ENCODE data around the gene AP3D1. TPM values are rescaled to one million over a fixed set of nuclear protein-coding genes. Genes with fewer than 3 reads are reported as not detected.

The AP3D1 gene
- total RNA-seq, 1 donor from 2014 or later = 69.6 TPM

DNA sequence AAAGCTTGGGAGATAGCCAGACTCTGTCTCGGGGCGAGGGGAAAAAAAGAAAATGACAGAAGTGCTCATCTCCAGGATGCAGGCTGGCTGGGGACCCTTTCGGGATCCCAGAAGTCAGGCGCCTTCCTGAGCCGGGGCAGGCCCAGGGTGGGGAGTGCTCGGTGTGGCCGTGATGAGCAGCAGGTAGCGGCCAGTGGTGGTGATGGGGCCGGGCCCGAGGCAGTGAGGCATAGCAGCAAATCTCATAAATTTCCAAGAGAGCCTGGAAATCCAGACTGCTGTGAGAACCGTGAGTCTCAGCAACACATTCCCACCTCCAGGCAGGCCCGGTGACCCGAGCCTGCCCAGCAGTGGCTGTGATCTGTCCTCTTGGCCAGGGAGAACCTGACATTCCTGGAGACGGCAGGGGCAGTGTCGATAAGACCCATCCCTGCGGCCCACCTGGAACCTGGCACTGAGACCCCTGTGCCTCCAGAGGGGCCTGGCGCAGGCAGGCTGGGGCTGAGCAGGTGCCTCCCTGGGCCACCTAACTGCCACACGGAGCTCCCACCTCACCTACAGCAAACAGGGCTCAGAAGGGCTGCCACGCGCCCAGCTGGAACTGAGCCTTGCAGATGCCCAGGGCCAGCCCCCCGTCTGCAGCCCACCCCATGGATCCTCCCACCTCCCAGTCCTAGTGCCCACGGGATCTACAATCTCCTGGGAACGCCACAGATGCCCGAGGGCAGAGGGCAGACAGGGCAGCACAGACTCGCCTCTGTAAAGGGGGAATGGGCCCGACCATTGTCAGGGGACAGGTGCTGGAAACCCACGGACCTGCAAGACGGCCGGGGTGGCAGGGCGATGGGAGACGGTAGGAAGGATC is 31.2 kb downstream of the AP3D1 start:
- ATAC-seq (ENCODE audit: poor library complexity) = no peak
- no peak for DNase-seq
- intact Hi-C loops (cut with DNase I) = no loop called here

DNA sequence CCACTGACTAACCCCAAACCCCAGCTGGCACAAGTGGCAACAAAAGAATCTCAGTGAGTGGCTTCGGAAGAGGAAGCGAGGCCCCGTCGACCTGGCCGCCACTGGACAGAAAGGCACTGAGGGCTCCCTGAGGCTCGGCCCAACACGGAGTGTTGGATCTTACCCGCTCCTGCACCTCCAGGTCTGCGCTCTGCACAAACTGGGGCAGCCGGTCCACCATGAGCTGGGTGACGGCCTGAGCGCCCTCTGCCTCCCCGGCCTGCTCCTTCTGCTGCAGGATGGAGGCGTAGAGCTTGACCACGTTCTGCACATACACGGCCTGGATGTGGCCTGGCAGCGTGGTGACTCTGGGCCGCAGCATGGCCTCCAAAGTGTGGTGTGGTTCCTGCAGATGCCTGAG is 32.9 kb downstream of the AP3D1 start:
- no peak for DNase-seq
- intact Hi-C loops (cut with DNase I) = no loop called here
- ATAC-seq (ENCODE audit: poor library complexity) = no peak

DNA sequence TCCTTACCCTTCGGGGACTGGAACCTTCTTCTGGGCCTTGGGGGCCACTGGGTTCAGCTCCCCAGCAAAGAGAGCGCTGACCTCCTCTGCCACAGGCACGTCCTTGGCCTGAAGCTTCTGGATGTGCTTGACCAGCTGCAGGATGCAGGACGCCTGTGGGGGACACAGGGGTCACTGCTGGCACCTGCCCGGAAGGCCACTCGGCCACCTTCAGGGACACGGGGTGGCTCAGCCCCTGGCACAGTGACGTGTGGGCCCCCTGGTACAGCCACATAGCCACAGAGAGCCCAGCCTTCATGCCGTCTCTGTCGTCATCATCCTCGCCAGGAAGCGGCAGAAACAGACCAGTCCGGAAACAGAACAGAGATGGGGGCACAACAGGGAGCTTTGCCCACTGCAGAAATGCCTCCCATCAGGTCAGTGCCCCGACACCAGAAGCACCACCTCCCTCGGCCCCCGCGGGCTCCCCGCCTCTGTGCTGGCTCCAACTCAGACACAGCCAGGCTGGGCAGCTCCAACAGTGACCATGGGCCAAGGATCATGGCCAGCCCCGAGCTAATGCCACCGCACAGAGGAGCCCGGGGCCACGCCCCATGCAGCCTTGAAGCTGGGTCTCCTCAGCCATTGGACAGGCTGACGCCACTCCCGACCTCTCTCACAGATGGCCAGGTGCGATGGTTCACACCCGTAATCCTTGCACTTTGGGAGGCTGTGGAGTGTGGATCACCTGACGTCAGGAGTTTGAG is 34.0 kb downstream of the AP3D1 start:
- no peak for DNase-seq
- intact Hi-C loops (cut with DNase I) = no loop called here
- ATAC-seq (ENCODE audit: poor library complexity) = no peak

DNA sequence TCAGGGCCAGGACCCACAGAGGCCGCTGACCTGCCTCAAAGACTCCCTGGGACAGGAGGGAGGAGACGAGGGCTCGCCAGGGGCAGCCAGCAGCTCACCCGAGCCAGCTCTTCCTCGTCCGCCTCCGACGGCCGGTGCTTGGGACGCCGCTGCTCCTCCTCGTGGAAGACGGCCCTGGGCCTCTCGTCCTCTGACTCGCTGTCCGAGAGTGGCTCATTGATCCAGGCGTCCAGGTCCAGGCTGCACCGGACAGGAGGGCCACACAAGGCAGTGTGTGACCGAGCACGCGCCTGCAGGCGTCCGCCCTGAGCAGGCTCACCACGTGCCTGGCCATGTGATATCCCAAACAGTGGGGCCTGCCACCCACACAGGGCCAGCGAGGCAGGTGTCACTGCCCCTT is 34.9 kb downstream of the AP3D1 start:
- DNase-seq = no peak
- intact Hi-C loops (cut with DNase I) = no loop called here
- no peak for ATAC-seq (ENCODE audit: poor library complexity)

DNA sequence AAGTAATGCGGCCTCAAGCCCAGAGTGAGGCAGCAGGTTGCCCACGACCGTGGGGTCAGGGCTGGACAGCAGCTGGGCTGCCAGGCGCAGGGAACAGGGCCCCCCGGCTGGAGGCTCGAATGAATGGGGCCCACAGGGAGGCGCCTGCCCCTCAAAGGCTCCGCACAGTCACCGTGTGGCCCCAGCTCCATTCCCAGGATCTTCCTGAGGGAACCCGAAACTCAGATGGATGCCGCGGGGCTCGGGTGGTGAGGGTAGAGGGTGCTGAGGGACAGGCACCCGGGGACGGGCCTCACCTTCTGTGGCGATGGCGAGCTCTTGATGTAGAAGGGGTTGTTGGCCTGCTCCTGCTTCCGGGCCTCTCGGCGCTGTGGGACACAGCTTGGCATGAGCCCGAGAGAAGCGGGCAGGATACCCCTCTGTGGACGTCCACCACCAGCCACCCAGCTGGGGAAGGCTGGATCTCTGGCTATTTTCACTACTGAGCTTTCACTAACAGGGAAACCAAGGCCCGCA is 35.4 kb downstream of the AP3D1 start:
- no peak for ATAC-seq (ENCODE audit: poor library complexity)
- no peak for DNase-seq

DNA sequence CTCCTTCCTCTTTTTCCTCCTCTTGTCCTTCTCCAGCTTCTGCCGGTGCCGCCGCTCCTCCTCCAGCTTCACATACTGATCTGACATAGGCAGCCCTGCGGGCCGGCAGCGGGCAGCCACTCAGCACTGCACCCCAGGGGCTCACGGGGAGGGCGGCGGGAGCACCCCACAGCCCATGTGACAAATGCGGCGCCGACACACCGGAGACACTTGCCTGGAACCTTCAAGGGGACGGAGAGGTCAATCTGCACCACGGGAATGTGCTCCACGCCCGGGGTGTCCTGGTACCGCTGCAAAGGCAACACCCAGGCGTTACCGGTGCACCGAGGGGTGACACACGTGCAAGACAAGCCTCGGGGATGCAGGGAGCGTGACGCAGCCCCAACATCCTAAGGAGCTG is 36.0 kb downstream of the AP3D1 start:
- ATAC-seq (ENCODE audit: poor library complexity) (no peak), DNase-seq (no peak)

More for the DNA sequence above, 35.4 kb downstream of the AP3D1 start:
- intact Hi-C loops (cut with DNase I) = no loop called here

DNA sequence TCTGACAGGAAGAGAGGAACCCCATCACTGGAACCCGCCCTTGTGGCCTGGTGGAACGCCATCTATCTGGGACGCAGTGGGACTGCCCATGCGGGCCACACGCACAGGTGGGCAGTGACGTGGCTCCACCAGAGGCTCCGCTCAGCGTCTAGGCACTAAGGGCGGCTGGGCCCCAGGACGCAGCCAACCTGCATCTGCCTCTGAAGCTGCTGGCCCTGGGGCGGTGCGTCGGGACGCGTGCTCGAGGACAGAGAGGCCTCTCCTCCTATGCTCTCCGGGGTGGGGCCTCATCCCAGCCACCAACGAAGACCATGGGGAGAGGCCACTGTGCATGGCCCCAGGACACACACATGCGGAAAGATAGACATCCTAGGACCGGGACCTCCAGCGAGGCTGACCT is 36.5 kb downstream of the AP3D1 start:
- intact Hi-C loops (cut with DNase I) = no loop called here
- DNase-seq (no peak), ATAC-seq (ENCODE audit: poor library complexity) (no peak)

More for the DNA sequence above, 36.0 kb downstream of the AP3D1 start:
- intact Hi-C loops (cut with DNase I) = no loop called here

DNA sequence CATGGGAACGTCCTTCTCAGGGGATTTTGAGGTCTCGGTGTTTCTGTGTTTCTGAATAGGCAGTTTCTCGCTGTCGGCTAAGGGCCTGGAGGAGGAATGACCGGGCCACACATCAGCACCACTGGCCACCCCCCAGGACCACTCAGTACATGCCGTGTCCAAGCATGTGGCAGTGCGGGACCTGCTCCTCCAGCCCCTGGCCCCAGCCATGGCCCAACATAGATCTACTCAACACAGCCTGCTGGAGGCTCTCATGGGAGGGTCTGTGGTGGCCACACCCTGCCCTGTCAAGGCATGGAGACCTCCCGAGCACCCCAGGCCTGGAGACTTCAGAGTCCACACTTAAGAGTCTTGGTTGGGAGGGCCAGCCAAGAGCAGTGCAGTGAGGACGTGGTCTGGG is 37.1 kb downstream of the AP3D1 start:
- DNase-seq = no peak
- intact Hi-C loops (cut with DNase I) = no loop called here
- no peak for ATAC-seq (ENCODE audit: poor library complexity)

DNA sequence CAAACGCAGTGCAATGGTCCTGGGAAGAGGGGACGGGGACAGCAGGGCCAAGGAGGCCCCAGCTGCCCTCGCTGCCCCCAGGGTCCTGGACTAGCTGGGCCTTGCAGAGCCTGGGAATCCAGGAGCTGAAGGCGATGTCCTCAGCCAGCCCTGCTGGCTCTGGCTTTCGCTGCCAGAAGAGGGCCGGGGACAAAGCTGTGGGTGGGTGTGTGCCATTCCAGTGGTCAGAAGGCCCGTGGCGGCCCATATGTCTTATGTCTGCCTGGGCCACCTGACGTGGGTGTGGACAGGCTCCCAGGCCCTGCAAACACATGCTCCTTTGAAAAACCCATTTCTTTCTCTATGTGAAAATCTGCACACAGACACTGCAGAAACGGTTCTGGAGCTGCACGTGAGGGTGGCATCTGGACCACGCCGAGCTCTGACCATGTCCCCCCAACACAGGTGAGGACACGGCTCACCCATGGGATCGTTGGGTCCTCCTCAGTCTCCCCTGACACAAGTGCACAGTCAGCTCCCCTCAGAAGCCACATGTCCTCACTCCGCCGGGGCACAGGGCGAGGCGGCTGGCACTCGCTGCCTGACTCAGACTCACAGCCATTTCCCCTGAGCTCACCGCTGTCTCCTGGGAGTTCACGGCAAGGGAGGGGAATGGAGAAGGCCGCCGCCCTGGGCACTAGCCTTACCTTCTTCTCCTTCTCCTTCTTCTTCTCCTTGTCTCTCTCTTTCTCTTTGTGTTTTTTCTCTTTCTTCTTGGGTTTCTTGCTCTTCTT is 37.7 kb downstream of the AP3D1 start:
- intact Hi-C loops (cut with DNase I) = no loop called here
- DNase-seq (no peak), ATAC-seq (ENCODE audit: poor library complexity) (no peak)

DNA sequence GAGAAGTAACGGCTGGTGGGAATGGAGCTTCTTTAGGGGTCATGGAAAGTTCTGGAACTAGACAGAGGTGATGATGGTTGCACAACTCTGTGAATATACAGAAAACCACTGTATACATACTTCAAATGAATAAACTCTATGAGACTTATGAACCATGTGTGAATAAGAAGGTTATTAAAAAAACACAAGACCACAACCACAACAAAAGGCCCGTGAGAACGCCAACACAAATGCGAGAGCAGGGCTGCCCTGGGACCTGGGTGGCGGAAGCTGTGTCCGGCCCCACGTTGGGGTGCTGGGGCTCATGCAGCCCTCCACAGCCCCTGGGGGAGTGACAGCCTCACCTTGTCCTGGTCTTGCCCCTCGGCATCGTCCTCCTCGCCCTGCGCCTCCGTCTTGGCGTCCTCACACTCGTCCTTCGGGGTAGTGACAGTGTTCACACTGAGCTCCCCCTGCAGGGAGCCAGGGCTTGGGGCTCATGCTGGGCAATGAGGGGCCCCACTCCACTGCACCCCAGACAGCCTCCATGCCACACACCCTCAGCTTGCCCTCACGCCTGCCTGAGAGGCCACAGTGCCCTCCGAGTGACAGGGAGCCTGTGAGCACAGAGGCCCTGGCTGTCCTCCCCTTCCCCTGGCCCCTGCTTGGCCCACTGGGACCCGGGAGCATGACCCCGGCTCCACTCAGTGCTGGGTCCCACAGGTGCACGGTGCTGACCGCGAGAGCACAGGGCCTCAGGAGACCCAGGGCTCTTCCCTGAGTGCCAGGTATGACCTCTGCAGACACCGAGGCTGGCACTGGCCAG is 38.6 kb downstream of the AP3D1 start:
- peak; percentile 32 for ATAC-seq (ENCODE audit: poor library complexity)
- no peak for DNase-seq
- intact Hi-C loops (cut with DNase I) = no loop called here

DNA sequence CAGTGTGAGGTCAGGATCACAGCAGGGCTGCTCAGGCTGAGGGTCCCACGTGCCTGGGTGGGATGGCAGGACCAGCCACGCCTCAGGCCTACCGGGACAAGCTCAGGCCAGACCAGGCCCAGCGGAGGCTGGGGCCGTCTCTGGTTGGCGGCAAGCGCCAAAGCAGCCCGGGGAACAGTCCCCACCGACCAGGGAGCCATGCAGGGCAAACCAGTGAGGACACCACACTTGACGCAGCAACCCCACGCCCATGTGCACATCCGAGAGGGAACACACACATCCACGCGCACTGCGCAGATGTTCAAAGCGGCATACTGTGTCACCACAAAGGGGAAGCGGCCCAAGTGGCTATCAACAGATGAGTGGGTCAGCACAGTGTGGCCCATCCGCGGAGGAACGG is 39.5 kb downstream of the AP3D1 start:
- intact Hi-C loops (cut with DNase I) = no loop called here
- DNase-seq (no peak), ATAC-seq (ENCODE audit: poor library complexity) (no peak)

DNA sequence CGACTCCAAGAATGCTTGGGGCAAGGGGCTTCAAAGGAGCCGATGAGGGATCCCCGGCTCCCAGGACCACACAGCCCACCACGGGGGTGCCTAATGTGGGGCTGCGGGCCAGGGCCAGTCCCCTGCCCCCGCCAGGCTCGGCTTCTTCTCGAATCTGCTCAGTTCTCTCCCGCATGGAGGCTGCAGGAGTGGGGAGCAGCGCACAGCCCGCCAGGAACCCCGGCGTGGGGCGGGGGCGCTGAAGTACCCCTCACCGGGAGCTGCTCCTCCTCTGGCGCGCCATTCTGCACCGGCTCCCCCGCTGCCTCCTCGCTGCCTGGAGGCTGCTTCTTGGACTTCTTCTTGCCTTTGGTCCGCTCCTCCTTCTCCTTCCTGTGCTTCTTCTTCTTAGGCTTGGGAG is 39.9 kb downstream of the AP3D1 start:
- intact Hi-C loops (cut with DNase I) = no loop called here
- ATAC-seq (ENCODE audit: poor library complexity) (no peak), DNase-seq (no peak)

DNA sequence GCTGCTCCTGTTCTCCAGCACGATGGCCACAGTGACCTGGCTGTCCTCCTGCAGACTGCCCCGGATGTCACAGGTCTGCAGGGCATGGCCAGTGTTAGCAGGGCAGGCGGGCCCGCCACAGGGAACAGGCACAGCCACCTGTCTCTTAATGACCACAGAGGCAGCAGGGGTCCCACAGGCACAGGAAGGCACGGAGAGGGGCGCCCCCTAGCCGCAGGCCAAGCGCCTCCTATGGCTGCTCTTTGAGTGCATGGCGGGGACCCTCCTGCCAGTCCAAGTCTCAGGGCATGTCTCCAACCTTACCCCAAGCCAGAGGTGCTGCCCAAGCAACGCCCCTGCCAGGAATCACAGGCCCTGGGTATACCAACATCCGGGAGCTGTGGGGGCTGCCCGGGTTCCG is 40.5 kb downstream of the AP3D1 start:
- ATAC-seq (ENCODE audit: poor library complexity) (no peak), DNase-seq (no peak)
- intact Hi-C loops (cut with DNase I) = no loop called here

DNA sequence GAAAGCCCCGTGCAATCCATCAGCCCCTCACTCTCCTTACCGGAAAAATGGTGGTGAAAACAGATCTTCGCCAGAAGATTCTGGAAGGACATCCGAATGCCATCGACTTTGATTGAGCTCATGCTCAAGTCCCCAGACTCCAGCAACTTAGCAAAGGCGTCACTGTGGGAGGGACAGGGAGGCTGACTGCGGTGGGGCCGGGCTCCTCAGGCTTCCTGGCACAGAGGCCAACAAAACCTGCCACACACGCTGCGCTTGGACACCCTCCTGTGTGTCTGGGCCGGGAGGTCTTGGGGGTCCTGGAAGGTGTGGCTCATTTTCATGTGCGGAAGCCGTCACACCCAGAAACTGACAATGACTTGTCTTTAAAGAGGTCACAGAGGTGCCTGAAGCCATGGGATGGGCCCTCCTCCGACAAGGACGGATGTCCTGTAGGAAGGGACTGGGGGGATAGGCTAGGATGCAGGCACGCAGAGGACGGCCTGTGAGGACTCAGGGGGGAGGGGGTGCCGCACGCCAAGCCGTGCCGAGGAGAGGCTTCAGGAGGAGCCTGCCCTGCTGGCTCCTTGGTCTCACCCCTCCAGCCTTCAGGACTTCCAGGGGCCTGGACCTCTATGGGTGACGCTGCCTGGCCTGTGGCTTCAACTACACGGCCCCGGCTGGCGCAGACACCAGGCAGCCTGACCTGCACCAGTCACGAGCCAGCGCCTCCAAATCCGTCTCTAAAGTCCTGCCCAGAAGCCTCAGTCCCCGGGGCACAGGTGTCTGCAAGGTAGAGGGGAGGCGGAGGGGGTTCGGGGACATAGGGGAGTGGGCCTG is 42.1 kb downstream of the AP3D1 start:
- no peak for DNase-seq
- intact Hi-C loops (cut with DNase I) = no loop called here
- no peak for ATAC-seq (ENCODE audit: poor library complexity)

DNA sequence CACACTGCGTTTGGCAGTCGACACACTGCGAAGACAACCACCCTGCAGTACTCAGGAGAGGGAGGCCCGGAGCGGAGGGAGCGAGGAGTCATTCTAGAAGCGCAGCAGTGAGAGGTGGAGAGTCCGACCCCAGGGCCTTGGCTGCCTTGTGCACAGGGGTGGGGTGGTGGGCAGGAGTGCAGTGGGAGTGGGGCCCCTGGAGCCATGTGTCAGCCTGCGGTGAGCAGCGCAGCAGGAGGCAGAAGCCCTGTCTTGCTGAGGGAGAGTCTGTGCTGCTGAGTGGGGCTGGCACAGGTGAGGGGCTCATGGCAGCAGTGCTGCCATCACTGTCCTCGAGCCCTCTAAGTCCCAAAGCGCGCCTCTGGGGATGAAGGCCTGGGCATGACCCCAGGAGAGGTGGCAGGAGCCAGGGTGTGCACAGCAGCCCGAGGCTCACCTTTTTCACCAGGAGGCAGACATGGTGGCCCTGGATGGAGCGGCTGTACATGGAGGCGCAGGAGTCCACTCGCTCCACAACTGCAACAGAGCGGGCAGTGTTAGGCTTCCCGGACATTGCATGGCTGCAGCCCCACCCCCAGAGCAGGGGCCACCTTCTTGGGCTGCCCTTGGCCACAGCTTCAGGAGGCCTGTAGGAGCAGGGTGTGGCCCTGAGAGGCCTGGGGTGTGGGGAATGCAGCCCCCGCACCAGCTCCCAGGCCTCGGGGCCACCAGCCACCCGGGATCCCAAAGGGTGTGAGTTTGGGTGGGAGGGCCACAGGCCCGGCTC is 42.9 kb downstream of the AP3D1 start:
- ATAC-seq (ENCODE audit: poor library complexity) (no peak), DNase-seq (no peak)
- intact Hi-C loops (cut with DNase I) = no loop called here

DNA sequence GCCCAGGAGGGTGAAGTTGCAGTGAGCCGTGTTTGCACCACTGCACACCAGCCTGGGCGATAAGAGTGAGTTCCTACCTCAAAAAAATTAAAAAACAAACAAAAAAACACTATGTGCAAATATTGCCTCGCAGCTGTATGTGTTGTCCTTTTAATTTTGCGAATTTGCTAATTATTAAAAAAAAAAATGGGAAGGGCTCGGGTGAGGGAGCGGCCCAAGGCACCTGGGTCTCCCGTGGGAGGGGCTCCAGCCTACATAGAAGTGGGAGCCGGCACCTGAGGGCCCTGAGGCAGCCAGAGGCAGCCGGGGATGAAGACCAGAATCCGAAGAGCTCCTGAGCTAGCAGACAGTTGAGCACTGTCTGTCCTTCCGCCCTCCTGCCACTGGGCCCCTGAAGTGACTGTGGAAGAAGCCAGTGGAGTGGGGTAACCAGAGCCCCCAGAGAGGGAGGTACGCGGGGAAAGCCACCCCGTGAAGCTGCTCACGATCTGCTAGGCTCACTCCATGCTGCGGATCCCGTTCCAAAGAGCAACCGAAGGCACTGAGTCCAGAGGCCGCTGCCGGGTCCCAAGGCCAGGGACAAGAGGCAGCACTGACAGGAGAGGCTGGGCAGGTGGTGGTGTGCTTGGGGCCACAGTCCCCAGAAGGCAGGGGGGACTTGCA is 48.2 kb downstream of the AP3D1 start:
- ATAC-seq (ENCODE audit: poor library complexity) (no peak), DNase-seq (no peak)
- intact Hi-C loops (cut with DNase I) = no loop called here

Measured in Right ventricle myocardium superior (tissue), 1 donor.